ENCODE data around the gene EPHB3. TPM values are rescaled to one million over a fixed set of nuclear protein-coding genes. Genes with fewer than 3 reads are reported as not detected.
"Not testable (repeated sequence)": the region's sequence is repeated elsewhere in the genome, so short reads cannot be mapped to it uniquely, and the experiment has no call there.

EPHB3 gene
- total RNA-seq, 1 donor from 2014 or later = 10.2 TPM

- DNase-seq (ENCODE audit: low spot score) = no peak
These were observed 37.0 kb downstream of the EPHB3 start for GRCh38 chr3:184598574-184598927.

DNA sequence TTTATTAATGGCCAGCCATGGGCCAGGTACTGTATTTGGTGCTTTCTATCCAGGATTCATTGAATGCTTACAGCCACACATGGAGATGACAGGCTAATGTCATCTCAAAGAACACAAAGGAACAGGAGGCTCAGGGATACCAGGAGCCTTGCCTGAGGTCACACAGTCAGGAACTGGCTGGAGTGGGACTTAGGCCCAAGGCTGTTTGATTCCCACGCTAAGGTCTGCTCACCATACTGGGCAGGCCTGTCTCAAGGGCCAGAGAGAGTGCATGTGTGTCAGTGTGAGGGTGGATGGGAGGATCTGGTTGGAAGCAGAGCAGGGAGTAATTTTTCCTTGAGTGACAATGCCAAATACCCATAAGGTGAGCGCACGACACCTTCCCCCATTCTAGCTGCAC lies 37.6 kb downstream of the EPHB3 start:
- no peak for DNase-seq (ENCODE audit: low spot score)

GRCh38 chr3:184600685-184601377 lies 39.2 kb downstream of the EPHB3 start:
- DNase-seq (ENCODE audit: low spot score) = no peak

DNA sequence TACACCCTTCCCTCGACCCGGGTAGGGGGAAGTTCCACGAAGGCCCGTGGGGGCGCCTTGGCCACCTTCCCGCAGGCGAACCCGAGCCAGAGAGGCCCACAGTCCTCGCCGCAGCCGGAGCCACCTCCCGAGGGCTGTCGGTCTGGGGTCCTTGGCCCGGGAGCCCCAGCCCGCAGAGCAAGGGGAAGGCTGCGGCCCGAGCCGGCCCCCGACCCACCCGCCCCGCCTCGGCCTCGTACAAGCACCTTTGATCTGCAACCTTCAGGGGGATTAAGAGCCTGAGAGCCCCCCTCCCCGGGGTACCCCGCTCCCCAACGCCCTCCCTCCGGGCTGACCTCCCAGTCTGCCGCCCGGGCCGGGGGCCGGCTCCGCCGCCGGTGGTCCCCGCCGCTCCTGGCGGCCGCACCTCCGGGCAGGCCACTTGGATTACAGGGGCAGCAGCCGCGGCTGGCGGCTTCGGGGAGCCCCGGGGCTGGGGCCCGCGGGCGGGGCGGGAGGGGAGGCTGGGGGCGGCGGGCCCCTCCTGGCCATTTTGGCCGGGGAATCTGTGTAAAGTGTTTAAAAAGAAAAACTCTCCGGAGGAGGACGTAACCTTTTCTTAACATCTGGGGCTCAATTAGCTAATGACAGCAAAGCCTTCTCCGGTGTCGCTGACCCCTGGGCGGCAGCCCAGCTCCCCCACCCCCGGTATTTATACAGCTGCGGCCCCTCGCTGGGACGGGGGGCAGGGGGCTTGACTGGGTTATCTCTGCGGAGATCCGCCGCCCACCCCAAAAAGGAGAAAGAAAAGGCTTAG lies 40.2 kb downstream of the EPHB3 start:
- no peak for DNase-seq (ENCODE audit: low spot score)

- no peak for DNase-seq (ENCODE audit: low spot score)
These were observed 41.0 kb downstream of the EPHB3 start for GRCh38 chr3:184602372-184603150.

GRCh38 chr3:184603151-184604030 lies 41.8 kb downstream of the EPHB3 start:
- DNase-seq (ENCODE audit: low spot score) = no peak

- no peak for DNase-seq (ENCODE audit: low spot score)
These were observed 42.5 kb downstream of the EPHB3 start for GRCh38 chr3:184604039-184604601.

- no peak for DNase-seq (ENCODE audit: low spot score)
These were observed 43.2 kb downstream of the EPHB3 start for GRCh38 chr3:184604615-184605290.

- DNase-seq (ENCODE audit: low spot score) = no peak
These were observed 46.6 kb downstream of the EPHB3 start for GRCh38 chr3:184608209-184608608.

DNA sequence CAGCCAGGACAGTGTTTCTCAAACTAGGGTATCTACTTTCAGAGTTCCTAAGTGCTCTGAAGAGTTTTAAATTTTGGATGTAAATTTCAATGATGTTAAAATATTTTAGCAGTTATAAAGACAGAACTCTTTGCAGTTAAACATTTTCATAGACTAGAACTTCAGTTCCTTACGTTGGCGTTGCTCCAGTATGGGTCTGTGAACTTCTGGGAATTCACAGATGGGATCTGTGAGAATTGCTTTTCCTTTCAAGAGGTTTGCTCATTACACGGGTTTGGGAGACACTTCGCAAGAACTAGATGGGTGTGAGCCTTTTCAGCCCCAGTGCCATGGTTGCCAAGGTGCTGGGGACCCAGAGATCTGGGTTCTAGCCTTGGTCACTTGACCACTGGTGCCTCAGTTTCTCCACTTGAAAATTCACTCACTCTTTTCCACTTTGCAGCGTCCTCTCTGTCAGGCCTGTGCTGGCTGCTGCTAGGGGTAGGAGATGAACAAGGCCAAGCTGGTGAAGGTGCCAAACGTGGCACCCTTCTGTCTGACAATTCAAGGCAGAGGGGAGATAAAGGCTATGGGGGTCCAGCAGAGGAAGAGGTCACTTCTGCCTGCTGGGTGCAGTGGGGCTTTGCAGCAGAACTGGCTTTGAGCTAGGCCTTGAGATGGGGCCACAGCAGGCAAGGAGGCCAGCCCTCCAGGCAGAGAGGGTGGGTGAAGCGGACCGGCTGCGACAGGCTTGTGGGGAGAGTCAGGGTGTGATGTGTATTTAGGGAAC lies 48.1 kb downstream of the EPHB3 start:
- no peak for DNase-seq (ENCODE audit: low spot score)

DNA sequence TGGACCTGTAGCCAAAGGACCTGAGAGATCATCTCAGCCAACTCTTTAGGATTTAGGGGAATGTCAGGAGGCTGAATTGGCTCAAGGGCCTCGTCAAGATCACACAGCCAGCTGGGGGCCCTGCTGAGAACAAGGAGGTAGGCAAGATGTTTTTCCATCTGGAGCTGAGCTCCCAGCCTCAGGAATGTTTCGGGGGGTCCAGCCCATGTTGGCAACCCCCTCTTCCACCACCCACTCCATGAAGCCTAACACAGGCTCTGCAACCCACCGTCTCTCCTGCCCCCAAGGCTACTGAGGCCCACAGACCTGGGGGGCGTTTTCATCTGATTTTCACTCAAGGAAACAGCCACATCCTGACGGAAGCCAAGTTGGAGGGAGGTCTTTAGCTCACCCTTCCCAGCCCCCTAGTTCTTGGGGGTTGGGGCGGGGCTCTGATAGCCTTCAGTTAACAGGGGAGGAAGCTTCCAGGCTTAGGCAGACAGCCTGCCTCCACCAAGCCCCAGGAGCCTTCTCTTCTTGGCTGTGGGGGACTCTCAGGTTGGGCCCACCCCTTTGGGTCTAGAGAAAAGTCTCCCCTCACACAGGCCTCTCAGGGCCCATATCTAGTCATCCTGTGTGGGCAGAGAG lies 48.8 kb downstream of the EPHB3 start:
- no peak for DNase-seq (ENCODE audit: low spot score)

DNA sequence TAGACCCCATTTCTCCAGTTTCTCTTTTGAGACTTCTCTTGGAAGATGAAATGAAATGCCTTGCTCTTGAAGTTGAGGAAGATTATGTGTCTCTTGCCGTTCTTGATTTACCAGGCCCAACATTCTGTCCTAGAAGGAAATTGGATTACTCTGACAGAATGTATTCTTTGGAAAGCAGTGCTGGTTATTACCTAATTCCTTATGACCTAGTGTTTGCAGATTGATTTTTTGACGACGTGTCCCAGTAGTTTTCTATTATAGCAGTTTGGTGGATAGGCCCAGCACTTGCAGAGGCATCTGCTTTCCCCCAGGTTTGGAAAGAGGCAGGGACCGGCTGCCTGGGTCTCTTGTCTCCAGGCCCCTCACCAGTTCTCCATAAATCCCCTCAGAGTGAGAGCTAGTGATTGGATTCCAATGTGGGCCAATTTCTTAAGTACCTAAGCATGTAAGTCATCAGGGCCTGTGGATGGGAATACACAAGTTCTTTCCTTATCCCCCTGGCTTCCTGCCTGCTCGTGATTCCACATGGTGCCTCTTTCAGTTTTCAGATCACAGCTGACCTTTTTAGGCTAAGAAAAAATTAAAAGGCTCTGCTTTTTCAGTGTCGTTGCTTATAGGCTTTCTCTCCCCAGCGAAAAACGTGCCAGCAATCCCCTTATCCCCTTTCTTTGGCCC lies 50.2 kb downstream of the EPHB3 start:
- no peak for DNase-seq (ENCODE audit: low spot score)

GRCh38 chr3:184615396-184615795 lies 53.8 kb downstream of the EPHB3 start:
- DNase-seq (ENCODE audit: low spot score) = no peak

DNA sequence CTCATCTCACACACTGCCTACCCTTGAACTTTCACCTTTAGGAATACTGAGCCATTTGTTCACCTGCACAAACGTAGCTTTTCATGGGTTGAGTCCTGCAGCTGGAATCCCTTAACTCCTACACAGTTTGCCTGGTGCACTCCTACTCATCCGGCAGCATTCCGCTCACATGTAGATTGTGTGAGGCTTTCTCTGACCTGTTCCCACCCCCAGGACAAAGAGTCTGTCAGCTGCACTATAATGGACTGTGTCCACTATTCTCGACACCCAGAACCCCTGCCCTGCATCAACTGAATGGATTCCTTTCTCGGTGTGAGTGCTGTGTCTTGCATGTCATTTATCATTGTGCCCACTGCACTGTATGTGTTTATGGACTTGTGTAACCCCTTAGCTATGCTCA lies 54.9 kb downstream of the EPHB3 start:
- DNase-seq (ENCODE audit: low spot score) = no peak

DNA sequence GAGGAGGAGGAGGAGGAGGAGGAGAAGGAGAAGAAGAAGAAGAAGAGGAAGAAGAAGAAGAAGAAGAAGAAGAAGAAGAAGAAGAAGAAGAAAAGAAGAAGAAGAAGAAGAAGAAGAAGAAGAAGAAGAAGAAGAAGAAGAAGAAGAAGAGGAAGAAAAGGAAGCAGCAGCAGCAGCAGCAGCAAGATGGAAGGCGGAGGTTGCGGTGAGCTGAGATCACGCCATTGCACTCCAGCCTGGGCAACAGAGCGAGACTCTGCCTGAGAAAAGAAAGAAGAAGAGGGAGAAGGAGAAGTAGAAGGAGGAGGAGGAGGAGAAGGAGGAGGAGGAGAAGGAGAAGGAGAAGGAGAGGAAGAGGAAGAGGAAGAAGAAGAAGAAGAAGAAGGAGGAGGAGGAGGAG lies 55.7 kb downstream of the EPHB3 start:
- not testable (repeated sequence) for DNase-seq (ENCODE audit: low spot score)

- DNase-seq (ENCODE audit: low spot score) = no peak
These were observed 57.2 kb downstream of the EPHB3 start for GRCh38 chr3:184618811-184619210.

- no peak for DNase-seq (ENCODE audit: low spot score)
These were observed 57.8 kb downstream of the EPHB3 start for GRCh38 chr3:184619369-184619768.

DNA sequence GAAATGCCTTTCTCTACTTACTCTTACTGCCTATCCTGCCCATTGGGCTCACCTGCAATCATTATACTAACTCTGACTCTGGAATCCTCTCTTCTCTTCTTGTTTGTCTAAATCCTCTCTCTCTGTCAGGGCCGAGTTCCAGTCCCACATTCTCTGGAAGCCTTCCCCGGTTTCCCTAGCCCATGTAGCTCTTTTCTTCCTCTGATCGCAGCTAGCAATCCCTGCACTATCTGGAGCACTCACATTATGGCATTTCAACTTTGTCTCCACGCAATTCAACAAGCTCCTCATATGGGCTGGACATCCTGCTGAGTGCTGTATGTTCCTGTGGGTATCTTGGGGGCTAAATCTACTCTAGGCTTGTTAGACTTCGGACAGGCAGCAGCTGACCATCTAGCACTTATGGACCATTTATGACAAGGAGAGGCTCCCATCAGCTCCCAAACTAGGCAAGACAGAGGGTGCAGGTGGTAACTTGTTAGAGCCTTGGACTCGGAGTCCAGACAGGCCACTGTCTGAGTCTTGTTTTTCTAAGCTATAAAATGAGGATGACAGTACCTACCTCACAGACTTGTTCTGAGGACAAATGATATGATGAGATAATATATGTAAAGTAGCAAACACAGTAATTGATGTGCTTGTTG lies 58.3 kb downstream of the EPHB3 start:
- no peak for DNase-seq (ENCODE audit: low spot score)
